Hepatocyte (in vitro differentiated cells): ENCODE results near the gene SYNDIG1. TPM values are rescaled to one million over a fixed set of nuclear protein-coding genes. Genes with fewer than 3 reads are reported as not detected.

Experiments
- DNase-seq: peaks from one replicate; pipeline ENCODE4 v3.0.0-alpha.2; 2016; ENCODE audit warnings: low spot score
- H2AFZ ChIP-seq: fragments of 200-600 bp; sonication (generic); 2 replicates; pipeline ENCODE4 v1.6.0; 2016; ENCODE audit warnings: antibody characterized with exemption, mild to moderate bottlenecking
- H3K27ac ChIP-seq: fragments of 200-600 bp; sonication (generic); 2 replicates; pipeline ENCODE4 v1.5.1; 2016; ENCODE audit warnings: mild to moderate bottlenecking
- H3K27me3 ChIP-seq: fragments of 200-600 bp; sonication (generic); 2 replicates; pipeline ENCODE4 v1.6.1; 2016
- H3K36me3 ChIP-seq: fragments of 200-600 bp; sonication (generic); replicated peaks from 2 replicates; pipeline ENCODE4 v1.5.1; 2016; ENCODE audit warnings: low read depth; ENCODE audit not compliant: insufficient read depth
- H3K4me1 ChIP-seq: fragments of 200-600 bp; sonication (generic); 2 replicates; pipeline ENCODE4 v1.5.1; 2016; ENCODE audit warnings: mild to moderate bottlenecking, moderate library complexity; ENCODE audit not compliant: insufficient read depth
- H3K4me2 ChIP-seq: fragments of 200-600 bp; sonication (generic); 2 replicates; pipeline ENCODE4 v1.6.0; 2016
- H3K4me3 ChIP-seq: fragments of 200-600 bp; sonication (generic); 2 replicates; pipeline ENCODE4 v1.5.1; 2016; ENCODE audit warnings: mild to moderate bottlenecking
- H3K79me2 ChIP-seq: fragments of 200-600 bp; sonication (generic); 2 replicates; pipeline ENCODE4 v1.6.0; 2017; ENCODE audit warnings: mild to moderate bottlenecking
- H3K9me2 ChIP-seq: fragments of 200-600 bp; sonication (generic); replicated peaks from 2 replicates; pipeline ENCODE4 v1.6.0; 2017; ENCODE audit warnings: mild to moderate bottlenecking; ENCODE audit not compliant: insufficient read depth
- H3K9me3 ChIP-seq: fragments of 200-600 bp; sonication (generic); 2 replicates; pipeline ENCODE4 v1.5.1; 2016; ENCODE audit warnings: low read depth, mild to moderate bottlenecking
- H4K20me1 ChIP-seq: fragments of 200-600 bp; sonication (generic); 2 replicates; pipeline ENCODE4 v1.6.0; 2016; ENCODE audit warnings: mild to moderate bottlenecking; ENCODE audit not compliant: insufficient read depth, poor library complexity, severe bottlenecking
- CTCF ChIP-seq: fragments of 200-600 bp; sonication (generic); IDR thresholded peaks from 2 replicates; pipeline ENCODE4 v1.5.1; 2016; ENCODE audit warnings: antibody characterized with exemption, mild to moderate bottlenecking; ENCODE audit not compliant: poor library complexity
- EZH2 ChIP-seq: fragments of 200-600 bp; sonication (generic); IDR thresholded peaks from 2 replicates; pipeline ENCODE4 v1.6.1; 2016; ENCODE audit warnings: antibody characterized with exemption, mild to moderate bottlenecking, borderline replicate concordance
- EZH2phosphoT487 ChIP-seq: fragments of 200-600 bp; sonication (generic); IDR thresholded peaks from one replicate; pipeline ENCODE4 v1.6.1; 2018; ENCODE audit warnings: antibody characterized with exemption, mild to moderate bottlenecking, low read depth, moderate library complexity; ENCODE audit not compliant: unreplicated experiment, severe bottlenecking
- WGBS: methylation state at CpG from one replicate; pipeline ENCODE4 v1.1.6; 2016; ENCODE audit warnings: low lambda C conversion rate; ENCODE audit errors: missing lambda C conversion rate; 5-methylcytosine and 5-hydroxymethylcytosine counted together
- polyA plus RNA-seq: library from polyadenylated mRNA; unstranded; fragments of >200 nt; fragmentation: Nextera tagmentation; extraction: Ambion mirVana; gene quantifications from 2 replicates; pipeline ENCODE4 v1.2.1, GENCODE V29; 2016
- total RNA-seq: library from RNA; depleted of rRNA; stranded (reverse); fragments of >200 nt; gene quantifications from 2 replicates; pipeline ENCODE4 v1.2.3, GENCODE V29; 2014

The SYNDIG1 gene
- total and polyA plus RNA-seq, 2 experiments from 2014 or later: 1.5 to 2.3 TPM

GRCh38 chr20:24479595-24479994 lies 10.2 kb downstream of the SYNDIG1 start:
- Histone ChIP-seq H3K27me3 (no peaks in the 10 kb centered on the region), H3K4me3 (no peak overlapping the region), H4K20me1 (no peaks in the 10 kb centered on the region), H3K9me2 (no peaks in the 10 kb centered on the region), H2AFZ (no peak overlapping the region), H3K4me2 (no peak overlapping the region), H3K27ac (no peak overlapping the region), H3K9me3 (no peaks in the 10 kb centered on the region), H3K36me3 (no peaks in the 10 kb centered on the region), H3K4me1 (no peaks in the 10 kb centered on the region), H3K79me2 (no peaks in the 10 kb centered on the region)
- 63% methylated on average over 4 of the region's 4 CpGs for WGBS
- no peak for TF ChIP-seq EZH2
- no peak for TF ChIP-seq EZH2phosphoT487
- no peak for TF ChIP-seq CTCF
- no peak for DNase-seq

GRCh38 chr20:24480509-24480908 lies 11.1 kb downstream of the SYNDIG1 start:
- Histone ChIP-seq H4K20me1 (no peaks in the 10 kb centered on the region), H3K4me2 (no peak overlapping the region), H3K9me2 (no peaks in the 10 kb centered on the region), H2AFZ (no peak overlapping the region), H3K9me3 (no peaks in the 10 kb centered on the region), H3K79me2 (no peaks in the 10 kb centered on the region), H3K4me1 (no peaks in the 10 kb centered on the region), H3K27me3 (no peaks in the 10 kb centered on the region), H3K4me3 (no peak overlapping the region), H3K27ac (no peak overlapping the region), H3K36me3 (no peaks in the 10 kb centered on the region)
- 88% methylated on average over 4 of the region's 4 CpGs for WGBS
- no peak for DNase-seq
- TF ChIP-seq EZH2phosphoT487 (no peak), EZH2 (no peak), CTCF (no peak)

- H3K4me3 ChIP-seq: no peak overlapping the region
- no peak overlapping the region for H3K4me2 ChIP-seq
- TF ChIP-seq EZH2 (no peak), EZH2phosphoT487 (no peak), CTCF (no peak)
- whole genome bisulfite sequencing: 88% methylated on average over 7 of the region's 7 CpGs
- no peaks in the 10 kb centered on the region for H4K20me1 ChIP-seq
- no peaks in the 10 kb centered on the region for H3K27me3 ChIP-seq
- H3K79me2 ChIP-seq: no peaks in the 10 kb centered on the region
- H3K36me3 ChIP-seq: no peaks in the 10 kb centered on the region
- DNase-seq: no peak
- no peaks in the 10 kb centered on the region for H3K9me2 ChIP-seq
- no peak overlapping the region for H2AFZ ChIP-seq
- no peaks in the 10 kb centered on the region for H3K4me1 ChIP-seq
- no peaks in the 10 kb centered on the region for H3K9me3 ChIP-seq
- no peak overlapping the region for H3K27ac ChIP-seq
These were observed 11.7 kb downstream of the SYNDIG1 start for GRCh38 chr20:24481173-24481572.

- Histone ChIP-seq H3K27me3 (no peaks in the 10 kb centered on the region), H2AFZ (no peak overlapping the region), H3K4me1 (peaks cover 5% of the 10 kb centered on the region), H3K36me3 (no peaks in the 10 kb centered on the region), H4K20me1 (no peaks in the 10 kb centered on the region), H3K9me3 (no peaks in the 10 kb centered on the region), H3K4me2 (no peak overlapping the region), H3K9me2 (no peaks in the 10 kb centered on the region), H3K27ac (no peak overlapping the region), H3K79me2 (no peaks in the 10 kb centered on the region), H3K4me3 (no peak overlapping the region)
- no peak for DNase-seq
- no peak for TF ChIP-seq CTCF
- TF ChIP-seq EZH2phosphoT487: no peak
- TF ChIP-seq EZH2: no peak
- 93% methylated on average over 18 of the region's 18 CpGs for WGBS
These were observed 14.1 kb downstream of the SYNDIG1 start for GRCh38 chr20:24483435-24484080.
